Tibial nerve (tissue), 4 donors: ENCODE data around the gene ALDOB. TPM values are rescaled to one million over a fixed set of nuclear protein-coding genes. Genes with fewer than 3 reads are reported as not detected.

Source experiments
- DNase-seq, 2 donors: peaks; one replicate each; pipeline ENCODE4 v3.0.0-alpha.2; 2019; ENCODE audit warnings: low spot score in 2 of 2
- H3K27ac ChIP-seq, 4 donors: fragments of 200-600 bp; sonication (generic) in 3 of 4; one replicate each; pipeline ENCODE4 v1.5.1; 2017 to 2019; ENCODE audit warnings: mild to moderate bottlenecking in 1 of 4
- H3K27me3 ChIP-seq, 2 donors: fragments of 200-600 bp; sonication (generic) in 1 of 2; one replicate each; pipeline versions ENCODE4 v1.5.1 to v1.6.0; 2017 to 2019
- H3K36me3 ChIP-seq, 3 donors: fragments of 200-600 bp; sonication (generic); one replicate each; pipeline ENCODE4 v1.5.1; 2018 to 2019
- H3K4me1 ChIP-seq, 4 donors: fragments of 200-600 bp; sonication (generic) in 3 of 4; one replicate each; pipeline ENCODE4 v1.5.1; 2017 to 2019
- H3K4me3 ChIP-seq, 4 donors: fragments of 200-600 bp; sonication (generic) in 3 of 4; one replicate each; pipeline ENCODE4 v1.5.1; 2017 to 2019; ENCODE audit warnings: mild to moderate bottlenecking in 1 of 4, moderate library complexity in 1 of 4
- H3K9me3 ChIP-seq, 4 donors: fragments of 200-600 bp; sonication (generic) in 3 of 4; one replicate each; pipeline ENCODE4 v1.5.1; 2017 to 2019
- CTCF ChIP-seq, 5 experiments: fragments of 200-600 bp in 3 of 5; fragments of 450-650 bp in 2 of 5; sonication (generic) in 3 of 5; IDR thresholded peaks; one replicate each; pipeline ENCODE4 v1.5.1; 2016 to 2019; ENCODE audit warnings: antibody characterized with exemption in 5 of 5, mild to moderate bottlenecking in 3 of 5, moderate library complexity in 2 of 5
- EP300 ChIP-seq, 2 donors: sonication (generic); formaldehyde crosslinking; IDR thresholded peaks; one replicate each; pipeline ENCODE4 v1.6.1; 2017; ENCODE audit warnings: antibody characterized with exemption in 2 of 2, mild to moderate bottlenecking in 1 of 2
- POLR2A ChIP-seq, 2 donors: fragments of 450-650 bp; IDR thresholded peaks; one replicate each; pipeline ENCODE4 v1.6.1; 2017; ENCODE audit warnings: antibody characterized with exemption in 2 of 2, mild to moderate bottlenecking in 2 of 2, moderate library complexity in 2 of 2
- WGBS, 2 donors: methylation state at CpG; one replicate each; pipeline ENCODE4 v1.1.5; 2018; 5-methylcytosine and 5-hydroxymethylcytosine counted together
- total RNA-seq, 4 donors: library from RNA; depleted of rRNA; stranded (reverse); fragments of >200 nt; gene quantifications; one replicate each; pipeline ENCODE4 v1.1.0, GENCODE V29; 2016

Gene ALDOB
- total RNA-seq, 4 donors from 2014 or later = not detected

GRCh38 chr9:101438523-101438922 lies 2.9 kb upstream of the ALDOB start:
- Histone ChIP-seq H3K4me1 (peaks cover 0 to under 1% (median 0%) of the 10 kb centered on the region in 4 donors), H3K27me3 (no peaks in the 10 kb centered on the region), H3K27ac (no peak overlapping the region), H3K9me3 (no peaks in the 10 kb centered on the region), H3K36me3 (no peaks in the 10 kb centered on the region), H3K4me3 (no peak overlapping the region)
- WGBS, 2 donors = 46 to 56% methylated on average over 3 of the region's 3 CpGs
- TF ChIP-seq CTCF (IDR thresholded peaks at IDR 0.05) (no peak), EP300 (IDR thresholded peaks at IDR 0.05) (no peak), POLR2A (IDR thresholded peaks at IDR 0.05) (no peak)
- DNase-seq = no peak

GRCh38 chr9:101437806-101438232 lies 2.2 kb upstream of the ALDOB start:
- no peaks in the 10 kb centered on the region for H3K9me3 ChIP-seq
- no peak overlapping the region for H3K27ac ChIP-seq
- TF ChIP-seq EP300 (IDR thresholded peaks at IDR 0.05) = no peak
- H3K4me1 ChIP-seq = no peaks in the 10 kb centered on the region
- no peak overlapping the region for H3K4me3 ChIP-seq
- no peaks in the 10 kb centered on the region for H3K36me3 ChIP-seq
- 46 to 50% methylated on average over 2 of the region's 2 CpGs for WGBS, 2 donors
- H3K27me3 ChIP-seq = no peaks in the 10 kb centered on the region
- DNase-seq = no peak

GRCh38 chr9:101434998-101435397 lies 576 bp downstream of the ALDOB start:
- Histone ChIP-seq H3K36me3 (no peaks in the 10 kb centered on the region), H3K27ac (peak overlapping the region in 1 of 4 donors; percentile 22), H3K9me3 (no peaks in the 10 kb centered on the region), H3K4me3 (no peak overlapping the region), H3K4me1 (no peaks in the 10 kb centered on the region), H3K27me3 (no peaks in the 10 kb centered on the region)
- DNase-seq = no peak
- TF ChIP-seq EP300 (IDR thresholded peaks at IDR 0.05) = no peak
- no peak for TF ChIP-seq CTCF (IDR thresholded peaks at IDR 0.05)
- no peak for TF ChIP-seq POLR2A (IDR thresholded peaks at IDR 0.05)
- 60 to 61% methylated on average over 3 of the region's 3 CpGs for WGBS, 2 donors

GRCh38 chr9:101433229-101433628 lies 2.3 kb downstream of the ALDOB start:
- Histone ChIP-seq H3K4me3 (no peak overlapping the region), H3K9me3 (no peaks in the 10 kb centered on the region), H3K36me3 (no peaks in the 10 kb centered on the region), H3K27me3 (no peaks in the 10 kb centered on the region), H3K27ac (peak overlapping the region in 1 of 4 donors; percentile 24), H3K4me1 (no peaks in the 10 kb centered on the region)
- DNase-seq = no peak
- 71 to 76% methylated on average over 3 of the region's 3 CpGs for WGBS, 2 donors
- TF ChIP-seq CTCF (IDR thresholded peaks at IDR 0.05) = no peak
- TF ChIP-seq POLR2A (IDR thresholded peaks at IDR 0.05) = no peak
- no peak for TF ChIP-seq EP300 (IDR thresholded peaks at IDR 0.05)

GRCh38 chr9:101432740-101433139 lies 2.8 kb downstream of the ALDOB start:
- Histone ChIP-seq H3K4me3 (no peak overlapping the region), H3K9me3 (no peaks in the 10 kb centered on the region), H3K27ac (peak overlapping the region in 1 of 4 donors; percentile 24), H3K4me1 (no peaks in the 10 kb centered on the region), H3K36me3 (no peaks in the 10 kb centered on the region), H3K27me3 (no peaks in the 10 kb centered on the region)
- no peak for DNase-seq
- WGBS, 2 donors = 73 to 81% methylated on average over 1 of the region's 1 CpG
- TF ChIP-seq EP300 (IDR thresholded peaks at IDR 0.05) = no peak
- no peak for TF ChIP-seq CTCF (IDR thresholded peaks at IDR 0.05)
- no peak for TF ChIP-seq POLR2A (IDR thresholded peaks at IDR 0.05)

- TF ChIP-seq EP300 (IDR thresholded peaks at IDR 0.05) (no peak), CTCF (IDR thresholded peaks at IDR 0.05) (no peak), POLR2A (IDR thresholded peaks at IDR 0.05) (no peak)
- Histone ChIP-seq H3K4me1 (no peaks in the 10 kb centered on the region), H3K27ac (no peak overlapping the region), H3K27me3 (no peaks in the 10 kb centered on the region), H3K36me3 (no peaks in the 10 kb centered on the region), H3K9me3 (no peaks in the 10 kb centered on the region), H3K4me3 (no peak overlapping the region)
- DNase-seq = no peak
These were observed 3.4 kb downstream of the ALDOB start for GRCh38 chr9:101432171-101432570.
